Naive thymus-derived CD4-positive, alpha-beta T cell (primary cell): Measurements from ENCODE around the gene EED. TPM values are rescaled to one million over a fixed set of nuclear protein-coding genes. Genes with fewer than 3 reads are reported as not detected.

Experiments
- ATAC-seq: fragments of 150-1000 bp; cut with Tn5 transposase; 2 replicates; pipeline ENCODE4 v1.10.0; 2021; ENCODE audit warnings: mild to moderate bottlenecking, moderate library complexity
- CTCF ChIA-PET: fragments of 350-600 bp; sonication (Branson Sonifier 250); formaldehyde crosslinking; loops from one replicate; lab custom pipeline; 2021; ENCODE audit warnings: antibody characterized with exemption; lab: Charles Lee
- POLR2A ChIA-PET: fragments of 350-600 bp; sonication (Branson Sonifier 250); formaldehyde crosslinking; loops from one replicate; lab custom pipeline; 2021; ENCODE audit warnings: antibody characterized with exemption, inconsistent platforms; lab: Charles Lee
- DNase-seq, 9 donors: peaks; one replicate each; pipeline versions ENCODE4 v3.0.0 to v3.0.0-alpha.2; 2020 to 2022; ENCODE audit warnings: mixed read lengths in 1 of 9
- H3K27ac ChIP-seq: one replicate; pipeline ENCODE4 v1.7.0; 2013; ENCODE audit warnings: mild to moderate bottlenecking, low read depth, low read length, moderate library complexity
- H3K27me3 ChIP-seq, 2 donors: one replicate each; pipeline ENCODE4 v1.7.0; 2013; ENCODE audit warnings: low read length in 2 of 2, mild to moderate bottlenecking in 2 of 2, moderate library complexity in 2 of 2; ENCODE audit not compliant: control insufficient read depth in 2 of 2, insufficient read depth in 2 of 2
- H3K36me3 ChIP-seq, 3 experiments: 1 replicate in 2 of 3; 2 replicates in 1 of 3; pipeline ENCODE4 v1.7.0; 2013; ENCODE audit warnings: low read length in 3 of 3, mild to moderate bottlenecking in 3 of 3, moderate library complexity in 1 of 3; ENCODE audit not compliant: insufficient read depth in 3 of 3, control insufficient read depth in 2 of 3
- H3K4me1 ChIP-seq, 2 donors: one replicate each; pipeline ENCODE4 v1.7.0; 2013; ENCODE audit warnings: low read length in 2 of 2, mild to moderate bottlenecking in 2 of 2, moderate library complexity in 1 of 2; ENCODE audit not compliant: control insufficient read depth in 2 of 2, insufficient read depth in 2 of 2
- H3K4me3 ChIP-seq: 2 replicates; pipeline ENCODE4 v1.7.0; 2013; ENCODE audit warnings: mild to moderate bottlenecking, low read length
- H3K9me3 ChIP-seq, 3 experiments: 1 replicate in 2 of 3; 2 replicates in 1 of 3; pipeline ENCODE4 v1.7.0; 2013; ENCODE audit warnings: low read length in 3 of 3; ENCODE audit not compliant: control insufficient read depth in 2 of 3
- H3K27ac Mint-ChIP-seq, 9 donors: one replicate each; pipeline ENCODE4 v1.8.0; 2020 to 2022; ENCODE audit warnings: mixed read lengths in 9 of 9, mild to moderate bottlenecking in 8 of 9, moderate library complexity in 5 of 9, inconsistent platforms in 2 of 9
- H3K27me3 Mint-ChIP-seq, 5 donors: one replicate each; pipeline ENCODE4 v1.8.0; 2021 to 2022; ENCODE audit warnings: mixed read lengths in 5 of 5, mild to moderate bottlenecking in 1 of 5
- H3K36me3 Mint-ChIP-seq, 5 donors: one replicate each; pipeline ENCODE4 v1.8.0; 2020 to 2022; ENCODE audit warnings: mixed read lengths in 5 of 5, mild to moderate bottlenecking in 3 of 5, inconsistent platforms in 1 of 5
- H3K4me1 Mint-ChIP-seq, 7 donors: one replicate each; pipeline ENCODE4 v1.8.0; 2020 to 2022; ENCODE audit warnings: mixed read lengths in 7 of 7, mild to moderate bottlenecking in 3 of 7, inconsistent platforms in 1 of 7
- H3K4me3 Mint-ChIP-seq, 10 donors: one replicate each; pipeline ENCODE4 v1.8.0; 2020 to 2022; ENCODE audit warnings: mild to moderate bottlenecking in 10 of 10, mixed read lengths in 10 of 10, moderate library complexity in 6 of 10, inconsistent platforms in 2 of 10
- H3K9me3 Mint-ChIP-seq, 11 donors: one replicate each; pipeline ENCODE4 v1.8.0; 2020 to 2022; ENCODE audit warnings: mixed read lengths in 11 of 11, mild to moderate bottlenecking in 4 of 11, inconsistent platforms in 1 of 11, moderate library complexity in 1 of 11
- intact Hi-C, 2 donors: fragments of 100-400 bp; cut with micrococcal nuclease; formaldehyde crosslinking; loops; one replicate each; pipeline ENCODE4 v1.15.1; 2023
- polyA plus RNA-seq, 2 donors: library from polyadenylated mRNA; unstranded; fragments of 300-500 nt; fragmentation: Illumina TruSeq; gene quantifications; one replicate each; pipeline ENCODE4 v1.2.3, GENCODE V29; 2021
- total RNA-seq, 6 experiments: library from RNA in 5 of 6; stranded (reverse) in 5 of 6; gene quantifications; 1 replicate in 5 of 6; 2 replicates in 1 of 6; pipeline ENCODE4 v1.2.3 and lab custom pipeline; 2021 to 2026

EED gene
- total and polyA plus RNA-seq, 7 experiments from 2014 or later = 15.3 to 62.4 (median 23.4) TPM

- H3K27me3 Mint-ChIP-seq = no peaks in the 10 kb centered on the region
- H3K27ac Mint-ChIP-seq = no peak overlapping the region
- POLR2A ChIA-PET = interaction anchor here (0.6 kb wide), 1 partner anchor 77 kb away, joined by 3 read pairs; no protein-coding TSS in a partner anchor
These were observed 70.1 kb downstream of the EED start for GRCh38 chr11:86314636-86315035.

More at GRCh38 chr11:86314636-86315035, 70.1 kb downstream of the EED start:
- CTCF ChIA-PET = no interaction called here
- H3K36me3 ChIP-seq = peaks cover 0 to 11% (median 0%) of the 10 kb centered on the region in 3 experiments
- H3K4me3 Mint-ChIP-seq = no peak overlapping the region
- H3K9me3 Mint-ChIP-seq = peaks cover 0 to 3% (median 0%) of the 10 kb centered on the region in 11 donors
- H3K4me1 ChIP-seq = no peaks in the 10 kb centered on the region
- peaks cover 20 to 43% (median 33%) of the 10 kb centered on the region in 7 donors for H3K4me1 Mint-ChIP-seq
- no peak for DNase-seq
- no peaks in the 10 kb centered on the region for H3K9me3 ChIP-seq
- H3K27ac ChIP-seq = no peak overlapping the region
- intact Hi-C loops = no loop called here
- H3K27me3 ChIP-seq = no peaks in the 10 kb centered on the region
- no peak overlapping the region for H3K4me3 ChIP-seq
- no peak for ATAC-seq
- peaks cover 3 to 69% (median 50%) of the 10 kb centered on the region in 5 donors for H3K36me3 Mint-ChIP-seq

Other genes with a start within 250 kb of the EED start
- gene PICALM, start 175.7 kb upstream of the EED start, total RNA-seq = 100 to 1,000 TPM in 4 of 5 experiments, 10 to 100 TPM in 1; 96.7 to 230 (median 102) TPM
- gene PICALM, start 175.7 kb upstream of the EED start, polyA plus RNA-seq = 10 to 100 TPM; 14.6 to 16.1 TPM
- 10 to 100 TPM; 16.7 to 38.4 (median 29.5) TPM for gene HIKESHI, start 57.5 kb downstream of the EED start, total RNA-seq
- gene HIKESHI, start 57.5 kb downstream of the EED start, polyA plus RNA-seq = 10 to 100 TPM; 80.3 to 88.7 TPM
- 1 to 10 TPM in 1 of 5 experiments, under 1 TPM in 4; 0.65 to 1.2 (median 0.86) TPM for gene CCDC81, start 130.1 kb downstream of the EED start, total RNA-seq
- gene CCDC81, start 130.1 kb downstream of the EED start, polyA plus RNA-seq = under 1 TPM in 1 of 2 donors, not detected in 1; 0.12 TPM